Brain pericyte (primary cell): ENCODE measurements around the gene CCDC73.

ENCODE experiments used
- DNase-seq: peaks from one replicate; pipeline ENCODE4 v3.0.0-alpha.2; 2012; ENCODE audit warnings: low read depth, low spot score

Gene CCDC73

GRCh38 chr11:32586576-32587190, 207.8 kb downstream of the CCDC73 start:
- DNase-seq: no peak

- DNase-seq: no peak
Observed at GRCh38 chr11:32584921-32585320, 209.5 kb downstream of the CCDC73 start.

DNA sequence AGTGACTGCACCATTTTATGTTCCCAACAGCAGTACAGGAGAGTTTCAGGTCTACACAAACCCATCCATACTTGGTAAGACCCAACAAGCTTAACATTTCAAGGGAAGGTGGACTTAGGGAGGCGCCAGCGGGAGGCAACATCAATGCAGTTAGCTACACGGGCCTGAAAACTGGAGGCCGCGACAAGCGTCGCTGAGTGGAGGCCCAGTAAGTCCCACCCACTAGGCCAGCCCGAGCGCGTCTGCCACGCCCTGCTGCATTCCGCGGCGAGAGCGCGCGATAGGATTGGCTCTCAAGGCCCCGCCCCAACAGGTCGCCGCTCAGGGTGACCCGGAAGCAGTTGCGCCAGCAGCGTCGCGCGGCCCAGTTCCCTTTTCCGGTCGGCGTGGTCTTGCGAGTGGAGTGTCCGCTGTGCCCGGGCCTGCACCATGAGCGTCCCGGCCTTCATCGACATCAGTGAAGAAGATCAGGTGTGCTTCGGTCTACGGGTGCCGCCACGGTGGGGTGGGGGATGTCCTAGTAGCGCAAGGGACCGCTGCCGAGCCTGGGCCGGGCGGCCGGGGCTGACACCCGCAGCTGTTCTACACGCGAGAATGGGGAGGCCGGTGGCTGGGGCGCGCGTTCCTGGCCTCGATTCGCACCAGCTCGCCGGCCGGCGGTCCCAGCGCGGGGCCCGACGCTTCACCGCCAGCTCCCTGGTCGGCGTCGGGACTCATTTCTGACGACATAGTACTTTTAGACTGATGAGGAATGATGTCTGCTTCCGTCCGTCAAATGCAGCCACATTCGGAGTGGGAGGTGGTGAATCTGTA, 210.8 kb downstream of the CCDC73 start, which contains the start of gene EIF3M:
TSS of gene EIF3M (plus strand) at position 373 of the 813 bp plus-strand sequence. CDS start at position 430, 57 bp downstream.
- peak; percentile 83 for DNase-seq

- DNase-seq: no peak
Observed at GRCh38 chr11:32581556-32581955, 212.9 kb downstream of the CCDC73 start.

- DNase-seq: no peak
Observed at GRCh38 chr11:32580967-32581366, 213.5 kb downstream of the CCDC73 start.

DNA sequence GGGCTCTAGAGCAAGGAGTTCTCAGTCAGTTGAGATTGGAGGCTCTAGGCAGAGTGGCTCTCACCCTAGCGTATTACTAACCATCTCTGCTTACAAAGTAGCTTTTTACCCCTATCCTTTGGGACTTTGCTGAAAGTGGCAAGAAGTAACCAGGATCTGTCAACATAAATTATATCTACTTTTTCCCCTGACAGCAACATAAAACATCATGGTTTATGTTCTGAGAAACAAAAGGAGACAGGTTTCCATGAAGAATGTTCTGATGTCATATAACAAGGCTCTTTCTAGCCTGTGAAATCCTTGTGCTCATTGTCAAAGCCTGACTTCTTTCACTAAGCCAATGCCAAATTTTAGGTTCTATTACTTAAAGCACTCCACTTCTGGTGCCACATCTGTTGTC, 218.0 kb downstream of the CCDC73 start:
- no peak for DNase-seq

DNA sequence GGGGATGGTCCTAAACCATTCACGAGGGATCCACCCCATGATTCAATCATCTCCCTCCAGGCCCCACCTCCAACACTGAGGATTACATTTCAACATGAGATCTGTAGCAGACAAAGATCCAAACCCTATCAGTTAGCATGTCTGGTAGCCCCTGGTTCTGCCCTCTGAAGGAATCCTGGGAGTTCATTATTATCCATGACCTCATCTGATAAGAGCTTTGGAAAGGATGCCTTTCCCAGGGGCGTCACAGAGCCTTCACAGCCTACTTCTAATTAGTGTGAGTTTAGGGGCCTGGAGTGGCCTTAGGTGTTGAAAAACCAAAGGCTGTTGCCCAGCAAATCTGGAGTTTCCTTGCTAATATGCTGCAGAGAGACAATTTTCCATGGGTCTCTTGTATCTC, 219.4 kb downstream of the CCDC73 start:
- DNase-seq: no peak

DNA sequence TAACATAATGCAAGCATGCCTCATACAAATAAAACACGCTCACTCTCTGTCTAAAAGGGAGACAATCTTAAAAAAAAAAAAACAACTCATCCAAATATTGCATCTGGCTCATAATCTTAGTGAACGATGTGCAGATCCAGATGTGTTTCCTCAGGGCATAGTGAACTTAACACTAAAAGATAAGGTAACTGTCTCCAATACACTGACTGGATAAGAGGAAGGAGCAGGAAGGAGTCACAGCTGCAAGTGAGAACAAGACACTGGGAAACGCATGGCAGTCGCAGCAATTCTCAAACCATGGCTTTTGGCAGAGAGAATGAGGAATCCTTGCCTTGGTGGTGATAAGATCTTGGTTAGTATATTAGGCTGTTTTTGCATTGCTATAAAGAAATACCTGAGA, 220.0 kb downstream of the CCDC73 start:
- no peak for DNase-seq

GRCh38 chr11:32573228-32573627, 221.2 kb downstream of the CCDC73 start:
- DNase-seq: no peak

- DNase-seq: no peak
Observed at GRCh38 chr11:32571039-32571438, 223.4 kb downstream of the CCDC73 start.

DNA sequence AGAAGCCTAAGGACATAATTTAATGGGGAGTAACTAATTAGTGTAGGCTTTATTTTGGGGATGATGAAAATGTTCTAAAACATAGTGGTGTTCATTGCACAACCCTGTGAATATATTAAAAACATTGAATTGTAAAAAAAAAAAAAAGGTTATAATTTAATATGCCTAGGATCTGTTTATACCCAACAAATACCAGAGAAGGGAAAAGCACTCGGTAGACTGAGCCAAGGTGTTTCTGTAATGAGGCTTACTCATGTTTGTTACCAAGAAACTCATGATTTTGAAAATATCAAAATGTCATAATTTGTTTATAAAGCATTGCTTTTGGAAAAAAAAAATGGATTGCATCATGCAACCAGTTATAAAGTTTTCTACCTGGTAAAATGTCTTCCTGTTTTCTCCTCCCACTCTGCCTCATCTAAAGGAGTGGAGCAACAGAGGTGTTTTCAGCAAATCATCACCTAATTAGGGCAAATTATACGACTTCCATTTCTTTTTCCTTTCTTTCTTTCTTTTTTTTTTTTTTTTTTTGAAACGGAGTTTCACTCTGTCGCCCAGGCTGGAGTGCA, 225.1 kb downstream of the CCDC73 start:
- no peak for DNase-seq

DNA sequence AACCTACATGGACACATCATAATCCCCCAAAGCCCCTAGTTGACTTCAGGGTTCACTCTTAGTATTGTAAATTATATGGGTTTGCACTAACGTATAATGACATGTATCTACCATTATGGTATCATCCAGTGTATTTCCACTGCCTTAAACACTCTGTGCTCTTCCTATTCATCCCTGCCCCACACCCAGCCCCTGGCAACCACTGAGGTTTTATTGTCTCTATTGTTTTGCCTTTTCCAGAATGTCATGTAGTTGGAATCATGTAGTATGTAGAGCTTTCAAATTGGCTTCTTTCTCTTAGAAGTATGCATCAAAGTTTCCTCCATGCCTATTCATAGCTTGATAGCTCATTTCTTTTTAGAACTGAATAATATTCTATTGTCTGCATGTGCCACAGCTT, 227.3 kb downstream of the CCDC73 start:
- no peak for DNase-seq

DNA sequence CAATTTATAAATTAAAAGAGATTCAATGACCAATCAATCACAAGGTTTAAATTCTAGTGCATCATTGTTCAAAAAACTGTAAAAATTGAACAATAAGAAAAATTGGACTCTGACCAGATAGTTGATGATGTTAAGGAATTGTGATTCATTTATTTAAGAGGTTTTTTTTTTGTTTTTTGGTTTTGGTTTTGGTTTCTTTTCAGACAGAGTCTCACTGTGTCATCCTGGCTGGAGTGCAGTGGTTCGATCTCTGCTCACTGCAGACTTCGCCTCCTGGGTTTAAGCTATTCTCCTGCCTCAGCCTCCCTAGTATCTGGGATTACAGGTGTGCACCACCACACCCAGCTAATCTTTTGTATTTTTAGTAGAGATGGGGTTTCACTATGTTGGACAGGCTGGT, 227.9 kb downstream of the CCDC73 start:
- no peak for DNase-seq

DNA sequence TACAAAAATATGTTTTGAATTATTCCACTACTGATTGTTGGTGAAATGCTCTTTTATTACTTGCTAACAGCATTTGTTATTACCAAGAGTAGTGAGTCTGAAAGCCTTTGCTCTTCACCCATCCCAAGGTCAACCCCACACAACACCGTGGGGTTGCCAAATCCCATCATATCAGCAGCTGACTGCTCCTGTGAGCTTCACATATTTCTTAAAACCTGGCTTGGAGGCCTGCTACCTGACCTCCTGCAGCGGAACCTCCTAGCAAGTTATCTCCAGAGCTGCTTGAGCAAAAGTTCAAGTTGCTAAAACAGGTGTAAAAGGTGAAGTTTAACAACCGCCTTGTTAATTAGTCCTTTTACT, 230.9 kb downstream of the CCDC73 start:
- DNase-seq: no peak

DNA sequence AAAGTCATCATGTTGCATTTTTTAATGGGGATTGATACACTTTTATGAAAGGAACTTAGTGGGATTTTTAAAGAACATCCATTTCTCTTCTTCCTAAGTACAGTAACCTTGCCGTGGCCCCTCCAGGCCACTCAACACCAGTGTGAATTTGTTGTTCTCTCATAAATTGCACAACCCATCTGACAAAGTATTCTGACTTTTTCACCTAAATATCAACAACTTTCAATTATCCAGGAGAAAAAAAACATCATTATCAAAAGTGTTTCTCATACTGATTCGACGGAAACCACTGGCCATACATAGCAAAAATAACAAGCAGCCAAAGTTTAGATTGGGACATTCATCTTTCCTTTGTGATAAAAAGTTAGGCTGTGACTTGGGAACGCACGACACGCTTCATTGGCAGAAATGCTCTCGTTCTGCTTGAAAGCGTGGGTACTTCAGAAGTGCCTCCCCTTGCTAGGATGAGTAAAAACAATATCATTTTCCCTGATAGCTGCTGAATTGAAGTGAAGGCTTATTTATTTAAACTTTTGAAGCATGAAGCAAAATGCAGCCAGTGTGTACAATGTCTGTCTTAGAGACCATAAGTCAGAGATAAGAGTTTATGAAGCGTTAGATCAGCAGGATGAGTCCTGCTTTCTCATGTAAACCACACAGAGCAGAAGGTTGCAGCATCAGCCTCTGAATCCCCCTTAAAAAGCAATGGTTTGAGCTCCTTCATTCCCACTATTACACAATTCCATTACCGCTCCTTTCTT, 231.4 kb downstream of the CCDC73 start:
- no peak for DNase-seq

- DNase-seq: no peak
Observed at GRCh38 chr11:32561835-32562234, 232.6 kb downstream of the CCDC73 start.

GRCh38 chr11:32555895-32556294, 238.6 kb downstream of the CCDC73 start:
- no peak for DNase-seq

DNA sequence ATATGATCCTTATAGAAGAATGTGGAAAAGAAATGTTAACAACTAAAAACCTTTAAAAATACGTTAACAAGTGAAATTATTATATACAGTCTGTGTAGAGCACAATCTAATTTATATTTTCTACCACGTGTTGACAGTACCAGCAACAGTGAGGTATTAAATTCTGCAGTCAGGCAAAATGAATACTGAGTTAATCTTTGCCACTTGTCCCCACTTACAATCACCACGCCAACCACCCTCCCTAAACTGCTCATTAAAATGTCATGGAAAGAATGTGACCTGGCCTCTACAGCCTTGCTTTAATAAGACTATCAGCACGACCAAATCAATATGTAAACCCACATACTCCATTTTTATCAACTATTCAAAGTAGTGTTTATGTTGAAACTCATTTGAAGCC, 239.4 kb downstream of the CCDC73 start:
- DNase-seq: no peak
